GM19043 (cell line): ENCODE results near the gene TTLL10.
"Not testable (repeated sequence)": the region's sequence is repeated elsewhere in the genome, so short reads cannot be mapped to it uniquely, and the experiment has no call there.

ENCODE experiments used
- ATAC-seq: cut with Tn5 transposase; IDR thresholded peaks from one replicate; pipeline ENCODE4 v1.9.1; 2021; ENCODE audit warnings: low read depth; ENCODE audit not compliant: unreplicated experiment

The TTLL10 gene

GRCh38 chr1:1140673-1141072 lies 33.0 kb upstream of the TTLL10 start:
- ATAC-seq = no peak

- ATAC-seq = no peak
Observed at GRCh38 chr1:1141244-1141910, 32.3 kb upstream of the TTLL10 start.

GRCh38 chr1:1141911-1142250 lies 31.8 kb upstream of the TTLL10 start:
- no peak for ATAC-seq

GRCh38 chr1:1142352-1142751 lies 31.3 kb upstream of the TTLL10 start:
- ATAC-seq = not testable (repeated sequence)

- no peak for ATAC-seq
Observed at GRCh38 chr1:1142844-1143243, 30.8 kb upstream of the TTLL10 start.

GRCh38 chr1:1143636-1144035 lies 30.0 kb upstream of the TTLL10 start:
- no peak for ATAC-seq

- no peak for ATAC-seq
Observed at GRCh38 chr1:1144122-1144842, 29.4 kb upstream of the TTLL10 start.

GRCh38 chr1:1144843-1145546 lies 28.7 kb upstream of the TTLL10 start:
- ATAC-seq = no peak

- ATAC-seq = no peak
Observed at GRCh38 chr1:1145547-1145914, 28.1 kb upstream of the TTLL10 start.

GRCh38 chr1:1146026-1146425 lies 27.7 kb upstream of the TTLL10 start:
- no peak for ATAC-seq

- ATAC-seq = no peak
Observed at GRCh38 chr1:1146596-1146995, 27.1 kb upstream of the TTLL10 start.

- no peak for ATAC-seq
Observed at GRCh38 chr1:1148061-1148460, 25.6 kb upstream of the TTLL10 start.

- ATAC-seq = no peak
Observed at GRCh38 chr1:1148569-1148968, 25.1 kb upstream of the TTLL10 start.

- no peak for ATAC-seq
Observed at GRCh38 chr1:1149416-1149815, 24.3 kb upstream of the TTLL10 start.

- no peak for ATAC-seq
Observed at GRCh38 chr1:1150100-1150499, 23.6 kb upstream of the TTLL10 start.

GRCh38 chr1:1151306-1151705 lies 22.4 kb upstream of the TTLL10 start:
- ATAC-seq = no peak

GRCh38 chr1:1152431-1152830 lies 21.2 kb upstream of the TTLL10 start:
- ATAC-seq = not testable (repeated sequence)

- not testable (repeated sequence) for ATAC-seq
Observed at GRCh38 chr1:1153215-1153614, 20.5 kb upstream of the TTLL10 start.

GRCh38 chr1:1153874-1154273 lies 19.8 kb upstream of the TTLL10 start:
- ATAC-seq = no peak

GRCh38 chr1:1155258-1155657 lies 18.4 kb upstream of the TTLL10 start:
- ATAC-seq = no peak

GRCh38 chr1:1156140-1157032 lies 17.3 kb upstream of the TTLL10 start:
- ATAC-seq = no peak
